ENCODE data around the gene CDK10. TPM values are rescaled to one million over a fixed set of nuclear protein-coding genes. Genes with fewer than 3 reads are reported as not detected.
"Not testable (repeated sequence)": the region's sequence is repeated elsewhere in the genome, so short reads cannot be mapped to it uniquely, and the experiment has no call there.

CDK10 gene
- total RNA-seq, 1 donor from 2014 or later: 44.0 TPM

- intact Hi-C loops (cut with DNase I): no loop called here
- H3K36me3 ChIP-seq: peaks cover 0 to 25% of the 10 kb centered on the region in 2 donors
- no peak overlapping the region for H3K4me3 ChIP-seq
- H3K4me1 ChIP-seq: peaks cover 17% of the 10 kb centered on the region
- DNase-seq (ENCODE audit: extremely low spot score in 2 of 2): no peak
- no peaks in the 10 kb centered on the region for H3K27me3 ChIP-seq
- TF ChIP-seq POLR2A (IDR thresholded peaks at IDR 0.05): no peak
- no peak for TF ChIP-seq CTCF (IDR thresholded peaks at IDR 0.05)
- no peak for TF ChIP-seq POLR2AphosphoS5 (IDR thresholded peaks at IDR 0.05; ENCODE audit: insufficient read depth in 1 of 2, low read depth in 1 of 2)
- no peak overlapping the region for H3K27ac ChIP-seq
- H3K9me3 ChIP-seq: no peaks in the 10 kb centered on the region
Observed at GRCh38 chr16:89695875-89696669, 9.6 kb downstream of the CDK10 start.

GRCh38 chr16:89696670-89697128 is 10.2 kb downstream of the CDK10 start:
- intact Hi-C loops (cut with DNase I): no loop called here
- peaks cover 20% of the 10 kb centered on the region for H3K4me1 ChIP-seq
- H3K27me3 ChIP-seq: no peaks in the 10 kb centered on the region
- peaks cover 0 to 20% of the 10 kb centered on the region in 2 donors for H3K36me3 ChIP-seq
- H3K27ac ChIP-seq: no peak overlapping the region
- no peaks in the 10 kb centered on the region for H3K9me3 ChIP-seq
- no peak for DNase-seq (ENCODE audit: extremely low spot score in 2 of 2)
- TF ChIP-seq CTCF (IDR thresholded peaks at IDR 0.05): no peak
- TF ChIP-seq POLR2AphosphoS5 (IDR thresholded peaks at IDR 0.05; ENCODE audit: insufficient read depth in 1 of 2, low read depth in 1 of 2): no peak
- no peak for TF ChIP-seq POLR2A (IDR thresholded peaks at IDR 0.05)
- H3K4me3 ChIP-seq: no peak overlapping the region

- no peak for TF ChIP-seq POLR2AphosphoS5 (IDR thresholded peaks at IDR 0.05; ENCODE audit: insufficient read depth in 1 of 2, low read depth in 1 of 2)
- no peak for TF ChIP-seq CTCF (IDR thresholded peaks at IDR 0.05)
- no peak for TF ChIP-seq POLR2A (IDR thresholded peaks at IDR 0.05)
Observed at GRCh38 chr16:89697161-89697615, 10.7 kb downstream of the CDK10 start.

GRCh38 chr16:89697616-89698331 is 11.3 kb downstream of the CDK10 start:
- no peak overlapping the region for H3K27ac ChIP-seq
- intact Hi-C loops (cut with DNase I): no loop called here
- peaks cover 0 to 12% of the 10 kb centered on the region in 2 donors for H3K36me3 ChIP-seq
- peaks cover 28% of the 10 kb centered on the region for H3K4me1 ChIP-seq
- no peaks in the 10 kb centered on the region for H3K27me3 ChIP-seq
- no peak for TF ChIP-seq POLR2AphosphoS5 (IDR thresholded peaks at IDR 0.05; ENCODE audit: insufficient read depth in 1 of 2, low read depth in 1 of 2)
- TF ChIP-seq POLR2A (IDR thresholded peaks at IDR 0.05): no peak
- TF ChIP-seq CTCF (IDR thresholded peaks at IDR 0.05): no peak
- no peak overlapping the region for H3K4me3 ChIP-seq
- H3K9me3 ChIP-seq: no peaks in the 10 kb centered on the region
- DNase-seq (ENCODE audit: extremely low spot score in 2 of 2): no peak

More at GRCh38 chr16:89697161-89697615, 10.7 kb downstream of the CDK10 start:
- H3K27me3 ChIP-seq: no peaks in the 10 kb centered on the region
- intact Hi-C loops (cut with DNase I): no loop called here
- H3K36me3 ChIP-seq: peaks cover 0 to 17% of the 10 kb centered on the region in 2 donors
- H3K4me3 ChIP-seq: no peak overlapping the region
- peaks cover 24% of the 10 kb centered on the region for H3K4me1 ChIP-seq
- H3K9me3 ChIP-seq: no peaks in the 10 kb centered on the region
- no peak for DNase-seq (ENCODE audit: extremely low spot score in 2 of 2)
- H3K27ac ChIP-seq: no peak overlapping the region

GRCh38 chr16:89698717-89699116 is 12.2 kb downstream of the CDK10 start:
- H3K27ac ChIP-seq; H3K36me3 ChIP-seq; H3K9me3 ChIP-seq; DNase-seq (ENCODE audit: extremely low spot score in 2 of 2); H3K27me3 ChIP-seq; H3K4me3 ChIP-seq; intact Hi-C loops (cut with DNase I): not testable (repeated sequence)
- peaks cover 28% of the 10 kb centered on the region for H3K4me1 ChIP-seq

- Histone ChIP-seq H3K27ac (peak overlapping the region; percentile 79), H3K4me1 (peaks cover 28% of the 10 kb centered on the region), H3K4me3 (peak overlapping the region in 1 of 2 donors; percentile 68)
- not testable (repeated sequence) for DNase-seq (ENCODE audit: extremely low spot score in 2 of 2); H3K27me3 ChIP-seq; H3K36me3 ChIP-seq; H3K9me3 ChIP-seq
- intact Hi-C loops (cut with DNase I): loop anchor here (5.0 to 10.0 kb wide), 2 partner anchors 137 to 165 kb away; partner anchors contain the start of gene RPL13
Observed at GRCh38 chr16:89699629-89700099, 13.2 kb downstream of the CDK10 start.
